ENCODE data around the gene IDH1. TPM values are rescaled to one million over a fixed set of nuclear protein-coding genes. Genes with fewer than 3 reads are reported as not detected.
"Not testable (repeated sequence)": the region's sequence is repeated elsewhere in the genome, so short reads cannot be mapped to it uniquely, and the experiment has no call there.

IDH1 gene
- polyA plus RNA-seq (ENCODE audit: insufficient read length in 10 of 10) = 10 to 100 TPM; 33.1 to 45.9 (median 40.1) TPM
- long read RNA-seq, donor 1, transcript IDH1-201 (10 exons, 2,382 nt) = major isoform, 9 of 11 reads
- long read RNA-seq, donor 1, partial matches to known transcripts = 0 of 11 reads
- long read RNA-seq, donor 1, other reads (novel, unspliced or antisense) = 0 of 11 reads
- long read RNA-seq, donor 2, transcript IDH1-201 (10 exons, 2,382 nt) = major isoform, 6 of 10 reads
- long read RNA-seq, donor 2, partial matches to known transcripts = 0 of 10 reads
- long read RNA-seq, donor 2, other reads (novel, unspliced or antisense) = 0 of 10 reads
- long read RNA-seq, donor 3 = 0 reads
- long read RNA-seq, donor 4, transcript IDH1-201 (10 exons, 2,382 nt) = major isoform, 8 of 12 reads
- long read RNA-seq, donor 4, partial matches to known transcripts = 0 of 12 reads
- long read RNA-seq, donor 4, other reads (novel, unspliced or antisense) = 0 of 12 reads
- long read RNA-seq, donor 5, transcript IDH1-201 (10 exons, 2,382 nt) = major isoform, 9 of 15 reads
- long read RNA-seq, donor 5, partial matches to known transcripts = 0 of 15 reads
- long read RNA-seq, donor 5, other reads (novel, unspliced or antisense) = 0 of 15 reads
- long read RNA-seq, donor 6, transcript IDH1-201 (10 exons, 2,382 nt) = major isoform, 9 of 13 reads
- long read RNA-seq, donor 6, partial matches to known transcripts = 0 of 13 reads
- long read RNA-seq, donor 6, other reads (novel, unspliced or antisense) = 0 of 13 reads
- long read RNA-seq, donor 7, transcript IDH1-201 (10 exons, 2,382 nt) = major isoform, 7 of 39 reads
- long read RNA-seq, donor 7, partial matches to known transcripts = 29 of 39 reads
- long read RNA-seq, donor 7, other reads (novel, unspliced or antisense) = 0 of 39 reads
- long read RNA-seq, donor 8, transcript IDH1-201 (10 exons, 2,382 nt) = major isoform, 7 of 11 reads
- long read RNA-seq, donor 8, partial matches to known transcripts = 0 of 11 reads
- long read RNA-seq, donor 8, other reads (novel, unspliced or antisense) = 0 of 11 reads
- long read RNA-seq, donor 9, partial matches to known transcripts = 0 of 1 reads
- long read RNA-seq, donor 9, other reads (novel, unspliced or antisense) = 0 of 1 reads

- peak; percentile 95 to 96 (median 96) for DNase-seq
These were observed at the start of gene IDH1 for GRCh38 chr2:208254871-208255556. Gene IDH1 (minus strand): TSS chr2:208255071. CDS start chr2:208251551, 3,520 bp downstream.

GRCh38 chr2:208304157-208304556, 49.3 kb upstream of the IDH1 start:
- no peak for DNase-seq

- DNase-seq = no peak
These were observed 46.2 kb upstream of the IDH1 start for GRCh38 chr2:208300847-208301618.

- no peak for DNase-seq
These were observed 43.1 kb upstream of the IDH1 start for GRCh38 chr2:208297961-208298360.

DNA sequence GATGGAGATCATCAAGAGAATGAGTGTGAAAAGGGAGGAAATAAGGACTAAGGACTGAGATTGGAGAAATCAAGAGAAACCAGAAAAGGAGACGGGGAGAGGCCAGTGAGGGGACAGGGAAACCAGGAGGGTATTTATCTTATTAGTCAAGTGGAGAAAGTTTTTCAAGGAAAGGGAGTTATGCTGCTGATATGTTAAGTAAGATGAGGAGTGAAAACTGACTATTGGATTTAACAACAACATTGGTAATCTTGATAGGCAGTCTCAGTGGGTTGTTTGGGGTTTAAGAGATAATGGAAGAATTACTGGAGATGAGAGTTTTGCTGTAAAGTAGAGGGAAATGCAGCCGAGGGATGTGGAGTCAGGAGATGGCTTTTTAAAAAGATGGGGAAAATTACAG, 41.7 kb upstream of the IDH1 start:
- DNase-seq = no peak

- DNase-seq = no peak
These were observed 41.0 kb upstream of the IDH1 start for GRCh38 chr2:208295834-208296233.

DNA sequence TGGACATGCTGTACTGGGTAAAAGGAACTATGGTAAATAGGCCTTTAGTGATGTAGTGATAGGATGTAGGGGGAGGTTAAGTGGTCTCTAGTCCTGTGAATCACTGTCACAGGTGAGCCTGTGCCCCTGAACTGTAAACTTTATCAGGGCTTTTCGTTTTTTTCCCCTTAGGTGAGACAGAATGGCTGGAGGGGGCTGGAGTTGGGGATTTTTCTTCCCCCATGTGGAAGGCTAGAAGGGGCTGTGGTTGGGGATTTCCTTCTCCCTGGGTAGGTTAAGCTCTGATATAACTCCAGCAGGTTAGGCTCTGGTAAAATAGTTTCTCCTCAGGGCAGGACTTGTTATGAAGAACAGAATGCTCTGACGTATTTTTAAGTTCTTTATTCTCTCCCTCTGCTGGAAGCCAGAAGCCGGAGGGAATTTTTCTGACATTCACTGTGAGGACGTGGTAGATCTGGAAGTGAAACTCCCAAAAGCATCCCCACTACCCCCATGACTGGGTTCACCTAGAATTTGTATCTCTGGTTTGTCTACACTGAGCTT, 39.7 kb upstream of the IDH1 start:
- DNase-seq = no peak

GRCh38 chr2:208285853-208286252, 31.0 kb upstream of the IDH1 start:
- DNase-seq = no peak

- peak in 1 of 3 donors; percentile 10 for DNase-seq
These were observed 26.1 kb upstream of the IDH1 start for GRCh38 chr2:208280933-208281332.

DNA sequence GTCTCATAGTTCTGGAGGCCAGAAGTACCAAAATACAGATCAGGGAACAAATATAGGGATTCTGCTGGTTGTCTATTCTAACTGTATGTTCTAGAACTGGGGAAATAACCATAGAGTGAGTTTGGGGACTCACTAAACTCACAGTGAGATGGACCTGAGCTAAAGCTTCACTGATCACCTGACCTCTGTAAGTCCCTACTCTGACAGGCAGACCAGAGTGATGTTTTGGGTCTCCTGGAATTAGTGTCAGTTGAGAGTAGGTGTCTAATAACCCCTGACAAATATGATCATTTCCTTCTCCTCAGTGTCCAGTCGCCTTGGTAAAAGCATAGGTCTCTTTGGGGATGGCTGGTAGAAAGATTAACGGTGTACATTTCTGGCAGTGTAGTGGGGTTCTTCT, 25.4 kb upstream of the IDH1 start:
- no peak for DNase-seq

DNA sequence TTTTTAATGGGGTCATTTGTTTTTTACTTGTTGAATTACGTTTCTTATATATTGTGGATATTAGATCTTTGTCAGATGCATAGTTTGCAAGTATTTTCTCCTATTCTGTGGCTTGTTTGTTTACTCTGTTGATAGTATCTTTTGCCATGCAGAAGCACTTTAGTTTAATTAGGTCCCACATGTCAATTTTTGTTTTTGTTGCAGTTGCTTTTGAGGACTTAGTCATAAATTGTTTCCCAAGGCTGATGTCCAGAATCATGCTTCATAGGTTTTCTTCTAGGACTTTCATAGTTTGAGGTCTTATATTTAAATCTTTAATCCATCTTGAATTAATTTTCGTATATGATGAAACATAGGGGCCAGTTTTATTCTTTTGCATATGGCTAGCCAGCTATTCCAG, 24.4 kb upstream of the IDH1 start:
- DNase-seq = no peak

DNA sequence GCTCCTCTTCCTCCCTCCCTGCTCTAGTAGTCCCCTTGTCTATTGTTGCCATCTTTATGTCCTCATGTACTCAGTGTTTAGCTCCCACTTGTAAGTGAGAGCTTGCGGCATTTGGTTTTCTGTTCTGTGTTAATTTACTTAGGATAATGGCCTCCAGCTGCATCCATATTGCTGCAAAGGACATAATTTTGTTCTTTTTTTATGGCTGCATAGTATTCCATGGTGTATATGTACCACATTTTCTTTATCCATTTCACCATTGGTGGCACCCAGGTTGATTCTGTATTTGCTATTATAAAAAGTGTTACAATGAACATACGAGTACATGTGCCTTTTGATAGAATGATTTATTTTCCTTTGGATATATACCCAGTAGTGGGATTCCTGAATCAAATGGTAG, 23.7 kb upstream of the IDH1 start:
- DNase-seq = no peak

DNA sequence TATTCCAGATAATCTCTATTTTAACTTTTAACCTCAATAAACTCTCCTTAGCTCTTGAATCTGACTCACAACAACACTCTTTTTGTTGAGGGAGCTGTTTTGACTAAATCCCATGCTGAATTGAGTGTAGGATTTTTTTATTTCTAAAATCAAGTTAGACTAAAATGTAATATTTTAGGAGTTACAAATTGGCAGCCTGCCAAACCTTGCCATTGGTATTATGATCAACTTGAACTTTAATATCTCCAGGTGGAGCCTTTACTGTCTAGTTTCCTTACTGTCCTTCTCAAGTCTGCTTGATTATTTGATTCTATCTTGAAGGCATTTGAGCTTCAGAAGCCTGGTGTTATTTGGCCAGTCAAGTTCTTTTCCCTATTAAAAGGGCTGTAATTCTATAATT, 19.9 kb upstream of the IDH1 start:
- no peak for DNase-seq

DNA sequence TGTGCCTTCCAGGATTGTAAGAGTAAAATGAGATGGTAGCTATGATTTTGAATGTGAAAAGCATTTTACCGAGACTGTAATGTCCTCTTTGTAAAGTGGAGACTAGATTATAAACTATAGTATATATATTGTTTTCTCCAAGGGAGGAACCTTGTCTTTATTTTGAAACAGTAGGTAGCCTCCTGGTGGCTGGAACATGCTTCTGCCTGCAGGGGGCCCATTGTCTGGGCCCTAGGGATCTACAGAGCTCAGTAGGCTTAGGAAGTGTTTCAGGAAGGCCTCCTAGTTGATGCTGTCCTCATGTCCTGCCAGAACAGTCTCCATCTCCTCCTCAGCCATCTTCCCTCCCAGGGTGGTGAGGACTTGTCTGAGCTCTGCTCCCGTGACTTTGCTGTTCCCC, 14.2 kb upstream of the IDH1 start:
- no peak for DNase-seq

GRCh38 chr2:208268156-208268952, 13.5 kb upstream of the IDH1 start:
- DNase-seq = no peak

GRCh38 chr2:208267526-208267925, 12.7 kb upstream of the IDH1 start:
- not testable (repeated sequence) for DNase-seq

DNA sequence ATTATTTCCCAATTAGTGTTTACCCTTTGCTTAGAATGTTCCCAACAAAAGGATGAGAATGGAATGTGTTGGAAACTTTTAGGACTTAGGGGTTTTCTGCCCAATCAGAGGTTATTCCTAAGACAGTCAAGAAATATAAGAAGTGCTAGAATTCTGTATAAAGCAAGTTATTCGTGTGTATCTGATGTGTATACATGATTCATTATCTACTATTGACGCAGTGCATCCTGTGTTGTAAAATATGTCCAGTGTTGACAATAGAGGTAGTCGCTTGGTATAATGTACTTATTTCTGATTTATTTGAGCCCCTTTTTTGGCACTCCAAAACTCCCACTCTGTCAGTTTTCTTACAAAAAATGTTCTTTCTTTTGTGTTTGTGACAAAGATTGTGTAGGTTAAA, 12.1 kb upstream of the IDH1 start:
- DNase-seq = no peak

DNA sequence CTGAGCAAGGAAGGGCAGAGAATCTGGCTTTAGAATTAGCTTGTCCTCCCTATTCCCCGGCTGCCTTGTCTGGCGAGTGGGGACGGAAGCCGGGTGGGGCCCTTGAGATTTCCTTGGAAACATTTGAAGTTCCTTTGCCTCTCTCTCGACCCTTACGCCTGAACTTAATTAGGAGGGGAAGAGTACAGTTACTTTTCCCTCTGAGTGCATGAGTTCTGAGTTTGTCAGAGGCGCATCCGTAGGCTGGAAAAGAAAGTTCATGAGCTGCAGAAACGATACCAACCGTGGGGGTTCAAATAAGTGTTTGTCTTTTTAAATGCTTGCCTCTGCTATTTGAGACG, 11.7 kb upstream of the IDH1 start:
- no peak for DNase-seq

DNA sequence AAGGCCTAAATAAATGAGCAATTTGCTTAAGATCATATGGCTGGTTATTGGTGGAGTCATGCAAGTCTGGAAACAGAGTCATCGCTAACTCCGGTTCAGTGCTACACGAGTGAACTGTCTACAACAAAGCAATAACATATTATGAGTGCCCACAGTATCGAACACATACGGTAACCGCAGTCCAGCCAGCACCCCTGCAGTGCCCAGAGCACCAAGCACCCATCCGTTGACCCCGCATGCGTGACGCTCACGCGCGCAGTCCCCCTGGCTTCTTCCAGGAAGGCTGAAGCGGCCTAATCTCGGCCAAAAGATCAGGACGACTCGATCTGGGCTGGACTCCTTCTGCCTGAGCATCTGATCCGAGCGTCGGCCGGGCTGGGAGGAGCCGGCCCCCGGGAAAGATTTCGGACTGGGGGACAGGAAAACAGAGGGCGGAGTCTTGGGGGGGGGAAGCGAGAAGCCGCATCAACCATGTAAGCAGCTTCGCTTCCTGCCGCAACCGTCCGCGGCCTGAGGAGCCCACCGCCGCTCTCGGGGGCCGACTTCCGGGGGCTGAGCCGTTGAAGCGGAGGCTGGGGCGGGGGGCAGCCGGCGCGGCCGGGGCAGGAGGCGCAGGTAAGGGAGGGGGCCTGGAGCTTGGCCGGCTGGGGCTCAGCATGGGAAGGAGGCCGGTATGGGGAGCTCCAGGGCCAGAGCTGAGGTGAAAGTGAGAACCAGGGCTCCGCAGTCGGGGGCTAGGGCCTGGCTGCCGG, 11.1 kb upstream of the IDH1 start, which contains the start of gene PIKFYVE:
PIKFYVE (plus strand) TSS at position 455 of the 752 bp plus-strand sequence. CDS start 5,265 bp downstream, outside the sequence.
- DNase-seq = peak; percentile 98 to 99 (median 99)

All from muscle of back (tissue), 13 donors.